SKM-1 treated with dmso at 0.1 percent for 144 hours (cell line): ENCODE measurements around the gene CCNI.
"Not testable (repeated sequence)": the region's sequence is repeated elsewhere in the genome, so short reads cannot be mapped to it uniquely, and the experiment has no call there.

Experiments
- DNase-seq: peaks from one replicate; lab custom pipeline; 2025; ENCODE audit not compliant: unreplicated experiment; lab: John Stamatoyannopoulos, UW

CCNI gene

GRCh38 chr4:77075869-77076799 is at the start of gene CCNI:
Gene CCNI, minus strand, starts transcription at chr4:77075989. Its CDS starts 9,627 bp downstream, at chr4:77066362.
- DNase-seq = peak; percentile 92

GRCh38 chr4:77124576-77124975 is 48.8 kb upstream of the CCNI start:
- no peak for DNase-seq

GRCh38 chr4:77123411-77123810 is 47.6 kb upstream of the CCNI start:
- DNase-seq = no peak

GRCh38 chr4:77122656-77123055 is 46.9 kb upstream of the CCNI start:
- DNase-seq = no peak

GRCh38 chr4:77121736-77122240 is 46.0 kb upstream of the CCNI start:
- no peak for DNase-seq

GRCh38 chr4:77120886-77121508 is 45.2 kb upstream of the CCNI start:
- DNase-seq = no peak

GRCh38 chr4:77117721-77118120 is 41.9 kb upstream of the CCNI start:
- DNase-seq = no peak

- DNase-seq = no peak
Observed at GRCh38 chr4:77113069-77113468, 37.3 kb upstream of the CCNI start.

- no peak for DNase-seq
Observed at GRCh38 chr4:77110730-77111129, 34.9 kb upstream of the CCNI start.

GRCh38 chr4:77104791-77105540 is 29.2 kb upstream of the CCNI start:
- no peak for DNase-seq

- no peak for DNase-seq
Observed at GRCh38 chr4:77104388-77104787, 28.6 kb upstream of the CCNI start.

- no peak for DNase-seq
Observed at GRCh38 chr4:77100234-77100633, 24.4 kb upstream of the CCNI start.

GRCh38 chr4:77097611-77098010 is 21.8 kb upstream of the CCNI start:
- DNase-seq = no peak

GRCh38 chr4:77095101-77095821 is 19.5 kb upstream of the CCNI start:
- DNase-seq = peak; percentile 53

- no peak for DNase-seq
Observed at GRCh38 chr4:77094496-77094895, 18.7 kb upstream of the CCNI start.

GRCh38 chr4:77093401-77093800 is 17.6 kb upstream of the CCNI start:
- no peak for DNase-seq

- peak; percentile 68 for DNase-seq
Observed at GRCh38 chr4:77092975-77093374, 17.2 kb upstream of the CCNI start.

GRCh38 chr4:77089866-77090265 is 14.1 kb upstream of the CCNI start:
- no peak for DNase-seq

- not testable (repeated sequence) for DNase-seq
Observed at GRCh38 chr4:77087027-77087426, 11.2 kb upstream of the CCNI start.

GRCh38 chr4:77084019-77084639 is 8.3 kb upstream of the CCNI start:
- DNase-seq = no peak
